Measurements from ENCODE around the gene MAT2A. TPM values are rescaled to one million over a fixed set of nuclear protein-coding genes. Genes with fewer than 3 reads are reported as not detected.
"Not testable (repeated sequence)": the region's sequence is repeated elsewhere in the genome, so short reads cannot be mapped to it uniquely, and the experiment has no call there.

The MAT2A gene
- total RNA-seq, 1 donor from 2014 or later = 183 TPM

DNA sequence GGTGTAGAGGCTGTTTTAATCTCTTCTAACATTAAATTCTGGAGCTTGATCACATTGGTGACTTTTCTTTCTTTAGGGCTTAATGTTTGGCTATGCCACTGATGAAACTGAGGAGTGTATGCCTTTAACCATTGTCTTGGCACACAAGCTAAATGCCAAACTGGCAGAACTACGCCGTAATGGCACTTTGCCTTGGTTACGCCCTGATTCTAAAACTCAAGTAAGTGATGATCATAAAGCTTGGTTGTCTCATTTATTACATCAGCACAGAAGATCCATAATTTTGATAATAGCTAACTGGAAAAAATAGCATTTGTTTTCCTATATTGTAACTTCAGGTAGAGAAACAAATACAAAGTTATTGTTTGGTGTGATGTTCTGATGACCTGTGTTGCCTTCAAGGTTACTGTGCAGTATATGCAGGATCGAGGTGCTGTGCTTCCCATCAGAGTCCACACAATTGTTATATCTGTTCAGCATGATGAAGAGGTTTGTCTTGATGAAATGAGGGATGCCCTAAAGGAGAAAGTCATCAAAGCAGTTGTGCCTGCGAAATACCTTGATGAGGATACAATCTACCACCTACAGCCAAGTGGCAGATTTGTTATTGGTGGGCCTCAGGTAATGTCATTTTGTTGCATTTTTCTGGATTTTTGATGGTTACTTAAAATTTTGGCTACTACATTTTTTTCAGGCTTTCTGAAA lies 2.9 kb downstream of the MAT2A start:
- Mint-ChIP-seq H3K27me3 (ENCODE audit: unreplicated experiment) (no peaks in the 10 kb centered on the region), H3K9me3 (ENCODE audit: unreplicated experiment) (no peaks in the 10 kb centered on the region), H3K4me3 (ENCODE audit: unreplicated experiment) (peak overlapping the region; percentile 89), H3K27ac (ENCODE audit: unreplicated experiment) (no peak overlapping the region), H3K36me3 (ENCODE audit: unreplicated experiment) (peaks cover 43% of the 10 kb centered on the region), H3K4me1 (ENCODE audit: unreplicated experiment) (peaks cover 46% of the 10 kb centered on the region)
- no peak for TF ChIP-seq CTCF (IDR thresholded peaks at IDR 0.05)
- DNase-seq (ENCODE audit: extremely low spot score, unreplicated experiment) = no peak

- Mint-ChIP-seq H3K27me3 (ENCODE audit: unreplicated experiment) (no peaks in the 10 kb centered on the region), H3K36me3 (ENCODE audit: unreplicated experiment) (peaks cover 44% of the 10 kb centered on the region), H3K27ac (ENCODE audit: unreplicated experiment) (no peak overlapping the region), H3K9me3 (ENCODE audit: unreplicated experiment) (no peaks in the 10 kb centered on the region), H3K4me1 (ENCODE audit: unreplicated experiment) (peaks cover 39% of the 10 kb centered on the region), H3K4me3 (ENCODE audit: unreplicated experiment) (peak overlapping the region; percentile 47)
- TF ChIP-seq CTCF (IDR thresholded peaks at IDR 0.05) = no peak
- DNase-seq (ENCODE audit: extremely low spot score, unreplicated experiment) = no peak
These were observed 3.8 kb downstream of the MAT2A start for GRCh38 chr2:85542777-85543176.

DNA sequence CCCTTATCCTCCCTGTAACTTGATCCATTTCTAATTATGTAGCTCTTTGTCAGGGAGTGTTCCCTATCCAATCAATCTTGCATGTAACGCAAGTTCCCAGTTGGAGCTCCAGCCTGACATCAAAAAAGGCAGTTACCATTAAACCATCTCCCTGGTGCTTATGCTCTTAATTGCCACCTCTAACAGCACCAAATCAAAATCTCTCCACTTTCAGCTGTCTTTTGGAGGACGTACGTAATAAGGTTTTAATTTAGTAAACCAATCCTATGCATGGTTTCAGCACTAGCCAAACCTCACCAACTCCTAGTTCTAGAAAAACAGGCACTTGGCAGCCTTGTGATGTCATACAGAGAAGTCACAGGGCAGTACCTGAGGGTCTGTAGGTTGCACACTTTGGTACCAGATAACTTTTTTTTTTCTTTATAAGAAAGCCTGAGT lies 5.3 kb downstream of the MAT2A start:
- H3K4me3 Mint-ChIP-seq (ENCODE audit: unreplicated experiment); DNase-seq (ENCODE audit: extremely low spot score, unreplicated experiment); H3K27me3 Mint-ChIP-seq (ENCODE audit: unreplicated experiment); H3K9me3 Mint-ChIP-seq (ENCODE audit: unreplicated experiment): not testable (repeated sequence)
- Mint-ChIP-seq H3K4me1 (ENCODE audit: unreplicated experiment) (peaks cover 36% of the 10 kb centered on the region), H3K27ac (ENCODE audit: unreplicated experiment) (peak overlapping the region; percentile 31), H3K36me3 (ENCODE audit: unreplicated experiment) (peaks cover 44% of the 10 kb centered on the region)

DNA sequence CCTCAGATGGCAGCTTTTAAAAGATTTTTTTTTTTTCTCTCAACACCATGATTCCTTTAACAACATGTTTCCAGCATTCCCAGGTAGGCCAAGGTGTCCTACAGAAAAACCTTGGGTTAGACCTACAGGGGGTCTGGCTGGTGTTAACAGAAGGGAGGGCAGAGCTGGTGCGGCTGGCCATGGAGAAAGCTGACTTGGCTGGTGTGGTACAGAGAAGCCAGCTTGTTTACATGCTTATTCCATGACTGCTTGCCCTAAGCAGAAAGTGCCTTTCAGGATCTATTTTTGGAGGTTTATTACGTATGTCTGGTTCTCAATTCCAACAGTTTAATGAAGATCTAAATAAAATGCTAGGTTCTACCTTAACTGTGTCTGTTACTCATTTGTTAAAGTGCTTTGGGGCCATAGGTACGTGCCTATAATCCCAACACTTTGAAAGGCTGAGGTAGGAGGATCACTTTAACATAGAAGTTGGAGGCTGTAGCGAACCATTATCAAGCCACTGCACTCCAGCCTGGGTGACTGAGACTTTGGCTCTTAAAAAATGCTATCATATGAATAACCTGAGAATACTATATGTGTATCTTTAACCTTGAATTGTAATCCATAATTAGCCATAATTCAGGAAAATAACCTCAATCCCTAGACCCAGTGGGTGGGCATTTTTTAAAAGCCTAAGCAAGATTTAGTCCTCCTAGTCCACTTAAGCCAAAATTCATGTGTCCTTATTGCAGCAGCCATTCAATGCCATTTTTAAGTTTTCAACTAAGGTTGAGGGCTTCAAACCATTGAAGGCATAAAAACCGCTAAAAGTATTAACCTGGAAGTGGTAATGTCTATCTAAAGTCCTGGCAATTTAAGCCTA lies 6.2 kb downstream of the MAT2A start:
- H3K27ac Mint-ChIP-seq (ENCODE audit: unreplicated experiment); H3K9me3 Mint-ChIP-seq (ENCODE audit: unreplicated experiment); H3K4me3 Mint-ChIP-seq (ENCODE audit: unreplicated experiment); H3K27me3 Mint-ChIP-seq (ENCODE audit: unreplicated experiment); DNase-seq (ENCODE audit: extremely low spot score, unreplicated experiment): not testable (repeated sequence)
- Mint-ChIP-seq H3K4me1 (ENCODE audit: unreplicated experiment) (peaks cover 44% of the 10 kb centered on the region), H3K36me3 (ENCODE audit: unreplicated experiment) (peaks cover 46% of the 10 kb centered on the region)

GRCh38 chr2:85545780-85546240 lies 6.8 kb downstream of the MAT2A start:
- TF ChIP-seq CTCF (IDR thresholded peaks at IDR 0.05) = no peak
- Mint-ChIP-seq H3K27ac (ENCODE audit: unreplicated experiment) (no peak overlapping the region), H3K4me3 (ENCODE audit: unreplicated experiment) (no peak overlapping the region), H3K9me3 (ENCODE audit: unreplicated experiment) (no peaks in the 10 kb centered on the region), H3K36me3 (ENCODE audit: unreplicated experiment) (peaks cover 43% of the 10 kb centered on the region), H3K27me3 (ENCODE audit: unreplicated experiment) (no peaks in the 10 kb centered on the region), H3K4me1 (ENCODE audit: unreplicated experiment) (peaks cover 39% of the 10 kb centered on the region)
- DNase-seq (ENCODE audit: extremely low spot score, unreplicated experiment) = no peak
